A549 (cell line): Measurements from ENCODE around the gene GPR173. TPM values are rescaled to one million over a fixed set of nuclear protein-coding genes. Genes with fewer than 3 reads are reported as not detected.

Experiments used
- ATAC-seq, 2 experiments: fragments of 200-7000 bp in 1 of 2; fragments of >200 bp in 1 of 2; cut with Nextera tagmentation in 1 of 2; cut with Tn5 transposase in 1 of 2; 3 replicates each; pipeline versions ENCODE4 v1.8.0 to v1.9.1; 2018 to 2020; ENCODE audit warnings: mild to moderate bottlenecking in 1 of 2, moderate library complexity in 1 of 2
- CTCF ChIA-PET: fragments of 300-600 bp; sonication (Branson Sonifier 250); formaldehyde crosslinking; extraction: SDS; loops from one replicate; lab custom pipeline; 2021; ENCODE audit warnings: antibody characterized with exemption, inconsistent platforms; lab: Yijun Ruan, JAX
- POLR2A ChIA-PET: fragments of 350-600 bp; formaldehyde crosslinking; extraction: SDS; loops from one replicate; lab custom pipeline; 2021; ENCODE audit warnings: antibody characterized with exemption, inconsistent platforms; lab: Yijun Ruan, JAX
- DNase-seq, 2 experiments: peaks; one replicate each; pipeline versions ENCODE4 v3.0.0 to v3.0.0-alpha.2; 2011 to 2016; ENCODE audit warnings: low read depth in 1 of 2, low spot score in 1 of 2
- FAIRE-seq: peaks from 2 replicates; lab custom pipeline; 2011; peaks lifted over from hg19 to GRCh38; lab: Jason Lieb, UNC
- H3K27ac ChIP-seq, 2 experiments: fragments of >200 bp; sonication (Bioruptor Twin); formaldehyde crosslinking; 3 replicates each; pipeline ENCODE4 v1.5.1; 2016 to 2017
- H3K4me1 ChIP-seq: fragments of >200 bp; sonication (Bioruptor Twin); formaldehyde crosslinking; 3 replicates; pipeline ENCODE4 v1.6.1; 2016
- H3K4me2 ChIP-seq: fragments of >200 bp; sonication (Bioruptor Twin); formaldehyde crosslinking; 3 replicates; pipeline ENCODE4 v1.6.1; 2016
- H3K4me3 ChIP-seq: fragments of >200 bp; sonication (Bioruptor Twin); formaldehyde crosslinking; 3 replicates; pipeline ENCODE4 v1.5.1; 2016
- H3K9me3 ChIP-seq: fragments of >200 bp; sonication (Bioruptor Twin); formaldehyde crosslinking; 3 replicates; pipeline ENCODE4 v1.6.1; 2016
- BHLHE40 ChIP-seq: IDR thresholded peaks from 2 replicates; pipeline ENCODE4 v1.6.1; 2012; ENCODE audit warnings: low read depth, low read length, inconsistent platforms
- CEBPB ChIP-seq, 2 experiments: fragments of >200 bp in 1 of 2; sonication (Bioruptor Twin) in 1 of 2; formaldehyde crosslinking in 1 of 2; IDR thresholded peaks; 2 replicates each; pipeline ENCODE4 v1.6.1; 2012 to 2016
- CHD2 ChIP-seq: fragments of 150-350 bp; IDR thresholded peaks from 2 replicates; pipeline ENCODE4 v1.6.1; 2014; ENCODE audit warnings: low read length; ENCODE audit not compliant: partially characterized antibody
- CHD4 ChIP-seq: fragments of 200-600 bp; sonication (generic); IDR thresholded peaks from 2 replicates; pipeline ENCODE4 v1.6.1; 2016; ENCODE audit warnings: antibody characterized with exemption, mild to moderate bottlenecking, borderline replicate concordance
- EHF ChIP-seq: fragments of 250-450 bp; sonication (Bioruptor Pico); IDR thresholded peaks from 2 replicates; pipeline ENCODE4 v1.5.0; 2020; ENCODE audit warnings: mild to moderate bottlenecking
- EHMT2 ChIP-seq: fragments of 200-600 bp; sonication (generic); IDR thresholded peaks from 2 replicates; pipeline ENCODE4 v1.6.1; 2016; ENCODE audit warnings: antibody characterized with exemption, low read depth, mild to moderate bottlenecking, moderate library complexity
- EP300 ChIP-seq, 2 experiments: fragments of >200 bp; sonication (Bioruptor Twin); formaldehyde crosslinking; IDR thresholded peaks; 2 replicates in 1 of 2; 3 replicates in 1 of 2; pipeline ENCODE4 v1.6.1; 2016 to 2017
- ESRRA ChIP-seq: fragments of 150-350 bp; IDR thresholded peaks from 2 replicates; pipeline ENCODE4 v1.6.1; 2014; ENCODE audit warnings: mild to moderate bottlenecking, low read length, borderline replicate concordance
- FOSB ChIP-seq: fragments of 250-450 bp; sonication (Bioruptor Pico); IDR thresholded peaks from 2 replicates; pipeline ENCODE4 v1.5.0; 2020; ENCODE audit warnings: mild to moderate bottlenecking, moderate library complexity
- FOSL2 ChIP-seq, 2 experiments: fragments of 450-650 bp in 1 of 2; fragments of >200 bp in 1 of 2; sonication (Bioruptor Twin) in 1 of 2; formaldehyde crosslinking; IDR thresholded peaks; 2 replicates each; pipeline versions ENCODE4 v1.5.0 to v1.6.1; 2016 to 2020; ENCODE audit warnings: mild to moderate bottlenecking in 1 of 2, moderate library complexity in 1 of 2
- HMGXB4 ChIP-seq: fragments of 250-450 bp; sonication (Bioruptor Pico); IDR thresholded peaks from 2 replicates; pipeline ENCODE4 v1.5.0; 2021; ENCODE audit warnings: mild to moderate bottlenecking, moderate library complexity, borderline replicate concordance
- HOXA7 ChIP-seq: fragments of 250-450 bp; sonication (Bioruptor Pico); IDR thresholded peaks from 2 replicates; pipeline ENCODE4 v1.5.0; 2020; ENCODE audit warnings: mild to moderate bottlenecking, moderate library complexity
- HOXB5 ChIP-seq: fragments of 250-450 bp; sonication (Bioruptor Pico); IDR thresholded peaks from 2 replicates; pipeline ENCODE4 v1.5.0; 2020; ENCODE audit warnings: mild to moderate bottlenecking, moderate library complexity
- KDM1A ChIP-seq: fragments of 200-600 bp; sonication (generic); IDR thresholded peaks from 2 replicates; pipeline ENCODE4 v1.6.1; 2016; ENCODE audit warnings: low read depth, mild to moderate bottlenecking
- MAFK ChIP-seq: fragments of 450-650 bp; IDR thresholded peaks from 2 replicates; pipeline ENCODE4 v1.6.1; 2014; ENCODE audit not compliant: partially characterized antibody
- MAZ ChIP-seq: fragments of 150-350 bp; IDR thresholded peaks from 2 replicates; pipeline ENCODE4 v1.6.1; 2014; ENCODE audit warnings: antibody characterized with exemption, low read depth, low read length, borderline replicate concordance
- NFE2L2 ChIP-seq: fragments of 150-350 bp; conservative IDR thresholded peaks from 2 replicates; pipeline ENCODE4 v1.6.1; 2014; ENCODE audit warnings: low read length
- NPAS2 ChIP-seq: fragments of 250-450 bp; sonication (Bioruptor Pico); IDR thresholded peaks from 2 replicates; pipeline ENCODE4 v1.8.0; 2022; ENCODE audit warnings: mild to moderate bottlenecking, moderate library complexity, borderline replicate concordance
- NR3C1 ChIP-seq: fragments of >200 bp; sonication (Bioruptor Twin); formaldehyde crosslinking; IDR thresholded peaks from 3 replicates; pipeline ENCODE4 v1.6.1; 2017
- POLR2A ChIP-seq: IDR thresholded peaks from 2 replicates; pipeline ENCODE4 v1.6.1; 2012; ENCODE audit warnings: mild to moderate bottlenecking, low read length
- RCOR1 ChIP-seq: fragments of 150-350 bp; IDR thresholded peaks from 2 replicates; pipeline ENCODE4 v1.6.1; 2014; ENCODE audit warnings: antibody characterized with exemption, low read length, low read depth
- RFX5 ChIP-seq: fragments of 450-650 bp; IDR thresholded peaks from 2 replicates; pipeline ENCODE4 v1.7.1; 2014; ENCODE audit warnings: antibody characterized with exemption, mild to moderate bottlenecking, moderate library complexity
- SREBF2 ChIP-seq: fragments of 450-650 bp; IDR thresholded peaks from 2 replicates; pipeline ENCODE4 v1.6.1; 2014; ENCODE audit warnings: mild to moderate bottlenecking, moderate library complexity
- TP53 ChIP-seq: fragments of 250-450 bp; sonication (Bioruptor Pico); IDR thresholded peaks from 2 replicates; pipeline ENCODE4 v1.5.0; 2021; ENCODE audit warnings: mild to moderate bottlenecking, moderate library complexity
- USF2 ChIP-seq: fragments of 450-650 bp; IDR thresholded peaks from 2 replicates; pipeline ENCODE4 v1.6.1; 2014; ENCODE audit warnings: antibody characterized with exemption
- ZC3H11A ChIP-seq: fragments of 450-650 bp; IDR thresholded peaks from 2 replicates; pipeline ENCODE4 v1.6.1; 2014; ENCODE audit warnings: antibody characterized with exemption, mild to moderate bottlenecking
- ZNF302 ChIP-seq: fragments of 250-450 bp; sonication (Bioruptor Pico); IDR thresholded peaks from 2 replicates; pipeline ENCODE4 v1.9.0; 2021; ENCODE audit warnings: inconsistent platforms, mild to moderate bottlenecking, moderate library complexity
- ZSCAN20 ChIP-seq: fragments of 250-450 bp; sonication (Bioruptor Pico); IDR thresholded peaks from 2 replicates; pipeline ENCODE4 v1.8.0; 2022; ENCODE audit warnings: mild to moderate bottlenecking, moderate library complexity
- WGBS: methylation state at CpG from one replicate; pipeline ENCODE4 v1.1.6; 2017; ENCODE audit errors: missing lambda C conversion rate; 5-methylcytosine and 5-hydroxymethylcytosine counted together
- polyA plus RNA-seq, 4 experiments: library from polyadenylated mRNA; depleted of rRNA in 3 of 4; stranded (reverse); fragments of >200 nt; fragmentation: RNase III in 1 of 4; extraction: RNeasy Plus Mini Kit Qiagen cat#74134 plus additional on column Dnase treatment in 1 of 4; gene quantifications; 2 replicates in 3 of 4; 3 replicates in 1 of 4; pipeline ENCODE4 v1.2.3, GENCODE V29; 2011 to 2017
- TF ChIP-seq, protein P1 (sequence below): IDR thresholded peaks from 2 replicates; pipeline ENCODE4 v1.6.1; 2012; ENCODE audit warnings: low read depth, borderline replicate concordance
- TF ChIP-seq, protein P2 (sequence below): fragments of >200 bp; sonication (Bioruptor Twin); formaldehyde crosslinking; IDR thresholded peaks from 3 replicates; pipeline ENCODE4 v1.5.1; 2016
- TF ChIP-seq, protein P3 (sequence below): fragments of >200 bp; sonication (Bioruptor Twin); formaldehyde crosslinking; IDR thresholded peaks from 2 replicates; pipeline ENCODE4 v1.6.1; 2016

Gene GPR173
- polyA plus RNA-seq, 2 of the 4 experiments (the other 2 are of a cell fraction), result 0.03 TPM; not detected in 1

GRCh38 chrX:53056292-53056691 is 7.7 kb downstream of the GPR173 start (continued):
- no peak for TF ChIP-seq POLR2A
- no peak for TF ChIP-seq EP300 (IDR thresholded peaks at IDR 0.05)
- TF ChIP-seq TP53, result no peak

DNA sequence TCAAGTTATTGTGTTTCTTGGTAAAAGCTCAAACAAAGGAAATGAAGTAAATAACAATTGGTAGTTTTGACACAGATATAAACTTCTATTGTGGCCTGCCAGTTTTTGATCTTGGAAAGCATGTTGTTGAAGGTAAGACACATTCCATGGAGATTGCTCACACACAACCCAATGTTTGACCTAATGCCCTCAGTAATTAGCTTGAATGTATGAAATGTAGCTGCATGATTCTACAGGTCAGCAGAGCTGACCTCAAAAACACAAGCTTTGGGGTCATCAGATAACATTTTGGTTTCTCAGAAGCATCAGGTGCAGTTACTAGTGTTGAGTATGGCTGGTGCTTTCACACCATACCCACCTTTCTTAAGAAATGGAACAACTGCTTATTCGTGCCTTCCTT is 16.5 kb downstream of the GPR173 start:
- POLR2A ChIA-PET, result no interaction called here
- ATAC-seq, result no peak
- Histone ChIP-seq H3K27ac (no peak overlapping the region), H3K4me1 (no peaks in the 10 kb centered on the region), H3K4me3 (no peak overlapping the region), H3K9me3 (no peaks in the 10 kb centered on the region), H3K4me2 (no peak overlapping the region)
- no peak for FAIRE-seq
- TF ChIP-seq, protein P1, sequence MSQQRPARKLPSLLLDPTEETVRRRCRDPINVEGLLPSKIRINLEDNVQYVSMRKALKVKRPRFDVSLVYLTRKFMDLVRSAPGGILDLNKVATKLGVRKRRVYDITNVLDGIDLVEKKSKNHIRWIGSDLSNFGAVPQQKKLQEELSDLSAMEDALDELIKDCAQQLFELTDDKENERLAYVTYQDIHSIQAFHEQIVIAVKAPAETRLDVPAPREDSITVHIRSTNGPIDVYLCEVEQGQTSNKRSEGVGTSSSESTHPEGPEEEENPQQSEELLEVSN, result no peak
- TF ChIP-seq MAFK (no peak), NPAS2 (CRISPR knock-in tag) (no peak), RFX5 (no peak), MAZ (no peak), FOSB (no peak), ZNF302 (CRISPR knock-in tag) (no peak), ESRRA (no peak), POLR2A (no peak), USF2 (no peak), ZSCAN20 (no peak), KDM1A (no peak), NFE2L2 (no peak)
- TF ChIP-seq, protein P2, sequence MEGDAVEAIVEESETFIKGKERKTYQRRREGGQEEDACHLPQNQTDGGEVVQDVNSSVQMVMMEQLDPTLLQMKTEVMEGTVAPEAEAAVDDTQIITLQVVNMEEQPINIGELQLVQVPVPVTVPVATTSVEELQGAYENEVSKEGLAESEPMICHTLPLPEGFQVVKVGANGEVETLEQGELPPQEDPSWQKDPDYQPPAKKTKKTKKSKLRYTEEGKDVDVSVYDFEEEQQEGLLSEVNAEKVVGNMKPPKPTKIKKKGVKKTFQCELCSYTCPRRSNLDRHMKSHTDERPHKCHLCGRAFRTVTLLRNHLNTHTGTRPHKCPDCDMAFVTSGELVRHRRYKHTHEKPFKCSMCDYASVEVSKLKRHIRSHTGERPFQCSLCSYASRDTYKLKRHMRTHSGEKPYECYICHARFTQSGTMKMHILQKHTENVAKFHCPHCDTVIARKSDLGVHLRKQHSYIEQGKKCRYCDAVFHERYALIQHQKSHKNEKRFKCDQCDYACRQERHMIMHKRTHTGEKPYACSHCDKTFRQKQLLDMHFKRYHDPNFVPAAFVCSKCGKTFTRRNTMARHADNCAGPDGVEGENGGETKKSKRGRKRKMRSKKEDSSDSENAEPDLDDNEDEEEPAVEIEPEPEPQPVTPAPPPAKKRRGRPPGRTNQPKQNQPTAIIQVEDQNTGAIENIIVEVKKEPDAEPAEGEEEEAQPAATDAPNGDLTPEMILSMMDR, result no peak
- TF ChIP-seq, protein P3, sequence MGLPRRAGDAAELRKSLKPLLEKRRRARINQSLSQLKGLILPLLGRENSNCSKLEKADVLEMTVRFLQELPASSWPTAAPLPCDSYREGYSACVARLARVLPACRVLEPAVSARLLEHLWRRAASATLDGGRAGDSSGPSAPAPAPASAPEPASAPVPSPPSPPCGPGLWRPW, result no peak
- DNase-seq, result no peak
- CTCF ChIA-PET, result interaction anchor here (1.0 kb wide), 1 partner anchor 70 kb away, joined by 3 read pairs; no protein-coding TSS in a partner anchor
- 8% methylated on average over 1 of the region's 1 CpG for WGBS

DNA sequence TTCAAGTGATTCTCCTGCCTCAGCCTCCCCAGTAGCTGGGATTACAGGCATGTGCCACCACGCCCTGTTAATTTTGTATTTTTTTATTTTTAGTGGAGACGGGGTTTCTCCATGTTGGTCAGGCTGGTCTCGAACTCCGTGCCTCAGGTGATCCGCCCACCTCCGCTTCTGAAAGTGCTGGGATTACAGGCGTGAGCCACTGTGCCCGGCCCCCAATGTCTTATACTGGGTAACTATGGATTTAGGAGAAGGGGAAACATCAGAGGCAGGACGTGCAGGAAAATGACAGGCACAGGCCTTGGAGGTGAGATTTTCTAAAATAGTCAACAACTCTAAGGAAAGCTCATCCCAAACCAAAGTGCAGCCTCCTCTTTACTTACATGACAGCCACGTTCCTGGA is 22.5 kb downstream of the GPR173 start:
- peak overlapping the region; percentile 77 for H3K4me2 ChIP-seq
- no peaks in the 10 kb centered on the region for H3K9me3 ChIP-seq
- 7% methylated on average over 10 of the region's 10 CpGs for WGBS
- POLR2A ChIA-PET, result interaction anchor here (2.9 kb wide), 1 partner anchor 11 kb away, joined by 30 read pairs; the partner anchor contains the start of gene TSPYL2
- peaks cover 15% of the 10 kb centered on the region; the same call in 2 of the 3 replicates for H3K4me1 ChIP-seq
- DNase-seq, result no peak
- CTCF ChIA-PET, result interaction anchor here (1.0 to 4.2 kb wide), 6 partner anchors 11 to 150 kb away, joined by 3 to 28 read pairs (median 5); partner anchors contain the start of gene TSPYL2
- ATAC-seq, result no peak
- H3K27ac ChIP-seq, result peak overlapping the region in 1 of 2 experiments; percentile 65; a peak in 1 of 6 replicates
- no peak for FAIRE-seq
- no peak overlapping the region for H3K4me3 ChIP-seq
- TF ChIP-seq FOSL2 (IDR thresholded peaks at IDR 0.05) (no peak), FOSL2 (CRISPR knock-in tag; IDR thresholded peaks at IDR 0.05) (no peak), BHLHE40 (no peak), SREBF2 (no peak), HOXB5 (CRISPR knock-in tag) (no peak), MAFK (no peak), RCOR1 (no peak), CHD2 (no peak), CHD4 (no peak), NR3C1 (no peak), EHMT2 (no peak), ZC3H11A (no peak), CEBPB (IDR thresholded peaks at IDR 0.05) (no peak), EHF (CRISPR knock-in tag) (no peak), HMGXB4 (no peak), USF2 (no peak), HOXA7 (no peak)
